Middle frontal gyrus (tissue), 1 donor: ENCODE data around the gene SELENOH.
"Not testable (repeated sequence)": the region's sequence is repeated elsewhere in the genome, so short reads cannot be mapped to it uniquely, and the experiment has no call there.

Experiments used
- DNase-seq: peaks from one replicate; pipeline ENCODE4 v3.0.0-alpha.2; 2015; ENCODE audit warnings: low spot score; ENCODE audit errors: extremely low spot score

Gene SELENOH, protein sequence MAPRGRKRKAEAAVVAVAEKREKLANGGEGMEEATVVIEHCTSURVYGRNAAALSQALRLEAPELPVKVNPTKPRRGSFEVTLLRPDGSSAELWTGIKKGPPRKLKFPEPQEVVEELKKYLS

DNA sequence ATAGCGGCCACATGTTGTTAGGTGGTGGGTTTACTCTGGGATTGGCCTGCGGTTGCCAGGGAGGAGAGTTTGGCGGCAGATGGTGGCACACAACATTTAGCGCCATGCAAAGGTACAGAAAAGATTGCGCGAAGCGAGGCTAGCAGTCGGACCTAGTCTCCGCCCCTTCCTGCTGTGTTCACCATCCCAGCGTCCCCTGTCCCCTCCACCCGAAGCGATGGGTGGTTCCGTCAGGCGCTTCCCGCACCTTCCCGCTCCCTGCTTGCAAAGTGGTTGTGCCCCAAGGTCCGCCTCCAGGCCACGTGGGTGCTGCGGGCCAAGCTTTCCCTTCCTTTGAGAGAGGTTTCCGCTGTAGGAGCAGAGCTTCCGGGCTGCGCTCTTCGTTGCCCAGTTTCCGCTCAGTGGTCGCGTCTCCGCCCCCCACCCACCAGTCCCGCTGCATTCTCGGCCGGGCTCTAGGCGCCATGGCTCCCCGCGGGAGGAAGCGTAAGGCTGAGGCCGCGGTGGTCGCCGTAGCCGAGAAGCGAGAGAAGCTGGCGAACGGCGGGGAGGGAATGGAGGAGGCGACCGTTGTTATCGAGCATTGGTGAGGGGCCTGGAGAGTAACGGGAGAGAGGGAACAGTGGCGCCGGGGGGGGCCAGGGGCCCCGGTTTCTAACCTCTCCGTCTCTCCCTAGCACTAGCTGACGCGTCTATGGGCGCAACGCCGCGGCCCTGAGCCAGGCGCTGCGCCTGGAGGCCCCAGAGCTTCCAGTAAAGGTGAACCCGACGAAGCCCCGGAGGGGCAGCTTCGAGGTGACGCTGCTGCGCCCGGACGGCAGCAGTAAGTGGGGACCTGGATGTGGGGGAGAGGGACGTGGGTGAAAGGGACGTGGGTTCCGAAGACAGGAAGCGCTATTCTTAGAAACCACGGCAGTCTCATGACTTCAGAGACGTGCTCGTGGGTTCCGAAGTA, at the start of gene SELENOH:
TSS of gene SELENOH (plus strand) at position 360 of the 955 bp plus-strand sequence. CDS start at position 465, 105 bp downstream.
- peak; percentile 92 for DNase-seq

DNA sequence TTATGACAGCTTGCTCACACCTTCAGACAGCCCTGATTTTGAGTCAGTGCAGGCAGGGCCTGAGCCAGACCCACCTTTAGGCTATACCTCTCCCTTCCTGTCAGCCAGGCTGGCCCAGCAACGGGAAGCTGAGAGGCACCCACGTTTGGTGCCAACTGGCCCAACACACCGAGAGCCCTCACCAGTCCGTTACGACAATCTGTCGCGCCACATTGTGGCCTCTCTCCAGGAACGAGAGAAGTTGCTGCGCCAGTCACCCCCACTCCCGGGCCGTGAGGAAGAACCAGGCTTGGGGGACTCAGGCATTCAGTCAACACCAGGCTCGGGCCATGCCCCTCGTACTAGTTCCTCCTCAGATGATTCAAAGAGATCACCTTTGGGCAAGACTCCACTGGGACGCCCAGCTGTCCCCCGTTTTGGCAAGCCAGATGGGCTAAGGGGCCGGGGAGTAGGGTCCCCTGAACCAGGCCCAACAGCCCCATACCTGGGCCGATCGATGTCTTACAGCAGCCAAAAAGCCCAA, 42.4 kb upstream of the SELENOH start:
- no peak for DNase-seq

DNA sequence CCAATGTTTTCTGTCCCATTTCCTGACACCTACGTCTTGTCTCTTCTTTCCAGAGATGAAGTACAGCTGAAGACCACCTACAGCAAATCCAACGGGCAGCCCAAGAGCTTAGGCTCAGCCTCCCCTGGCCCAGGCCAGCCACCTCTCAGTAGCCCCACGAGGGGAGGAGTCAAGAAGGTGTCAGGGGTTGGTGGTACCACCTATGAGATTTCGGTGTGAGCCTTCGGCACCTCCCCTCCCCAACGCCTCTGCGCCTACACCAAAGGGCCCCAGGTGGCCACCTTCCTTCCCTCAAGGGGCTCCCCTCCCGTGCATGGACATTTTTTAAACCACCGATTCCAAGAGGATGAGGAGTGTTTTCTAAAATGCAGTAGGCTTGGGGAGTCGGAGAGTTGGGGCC, 41.5 kb upstream of the SELENOH start:
- no peak for DNase-seq

DNA sequence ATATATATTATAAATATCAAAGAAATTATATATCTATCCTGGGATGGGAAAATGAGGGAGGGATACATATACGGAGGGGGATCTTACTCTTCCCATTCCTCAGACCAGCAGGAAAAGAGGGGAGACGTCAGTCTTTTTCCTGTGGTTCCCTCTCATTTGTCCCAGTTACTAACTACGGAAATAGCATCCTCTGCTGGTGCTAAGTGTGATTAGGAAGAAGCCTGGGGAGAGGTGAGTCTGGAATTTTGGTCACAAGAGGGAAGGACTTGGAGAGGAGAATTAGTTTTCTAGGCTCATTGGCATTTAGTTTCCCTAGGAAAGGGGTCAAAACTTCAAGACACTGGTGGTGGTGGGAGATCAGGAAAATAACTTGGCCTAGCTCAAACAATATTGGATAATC, 40.9 kb upstream of the SELENOH start:
- no peak for DNase-seq

DNA sequence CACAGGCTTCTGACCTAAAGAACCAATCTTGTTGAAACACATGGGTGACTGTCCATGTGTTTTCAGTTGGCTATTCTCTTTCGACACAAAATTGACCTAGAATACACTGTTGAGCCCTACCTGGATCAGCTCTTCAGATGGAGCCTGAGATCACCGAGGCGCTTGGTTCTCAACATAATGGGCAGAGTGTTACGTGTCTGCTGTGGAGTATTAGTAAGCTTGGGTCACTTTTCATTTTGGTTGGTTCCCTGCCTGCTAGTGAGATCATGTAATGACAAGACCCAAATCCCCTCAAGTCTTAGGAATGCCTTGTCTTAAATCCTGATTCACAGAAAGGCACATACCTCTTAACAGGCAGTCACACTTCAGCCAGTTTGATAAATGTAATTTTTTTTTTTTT, 38.0 kb upstream of the SELENOH start:
- no peak for DNase-seq

DNA sequence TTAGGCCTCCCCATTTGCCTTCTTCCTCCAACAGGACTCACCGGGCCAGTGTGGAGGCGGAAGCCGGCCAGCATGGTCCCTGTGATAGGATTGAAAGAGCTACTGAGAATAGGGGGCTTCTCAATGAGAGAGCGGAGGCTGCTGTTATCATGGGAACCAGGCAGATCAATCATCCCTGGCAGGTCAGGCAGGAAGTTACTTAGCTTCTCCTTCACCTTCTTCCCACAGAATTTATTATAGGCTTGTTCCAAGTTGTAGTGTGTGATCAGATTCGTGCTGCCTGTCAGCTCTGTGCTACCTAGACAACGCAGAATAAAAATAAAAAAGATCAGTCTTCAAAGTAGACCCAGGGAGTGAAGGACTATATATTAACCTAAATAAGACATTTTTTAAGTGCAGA, 36.4 kb upstream of the SELENOH start:
- no peak for DNase-seq

DNA sequence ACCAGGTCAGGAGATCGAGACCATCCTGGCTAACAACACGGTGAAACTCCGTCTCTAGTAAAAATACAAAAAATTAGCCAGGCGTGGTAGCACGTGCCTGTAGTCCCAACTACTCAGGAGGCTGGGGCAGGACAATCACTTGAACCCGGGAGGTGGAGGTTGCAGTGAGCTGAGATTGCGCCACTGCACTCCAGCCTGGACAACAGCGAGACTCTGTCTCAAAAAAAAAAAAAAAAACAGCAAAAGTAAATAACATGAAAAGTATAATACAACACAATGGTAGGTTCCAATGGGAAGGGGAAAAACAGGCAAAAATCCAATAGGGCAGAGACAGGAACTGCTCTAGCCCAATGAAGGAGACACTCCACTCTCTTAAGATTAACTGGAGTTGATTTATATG, 35.9 kb upstream of the SELENOH start:
- not testable (repeated sequence) for DNase-seq

DNA sequence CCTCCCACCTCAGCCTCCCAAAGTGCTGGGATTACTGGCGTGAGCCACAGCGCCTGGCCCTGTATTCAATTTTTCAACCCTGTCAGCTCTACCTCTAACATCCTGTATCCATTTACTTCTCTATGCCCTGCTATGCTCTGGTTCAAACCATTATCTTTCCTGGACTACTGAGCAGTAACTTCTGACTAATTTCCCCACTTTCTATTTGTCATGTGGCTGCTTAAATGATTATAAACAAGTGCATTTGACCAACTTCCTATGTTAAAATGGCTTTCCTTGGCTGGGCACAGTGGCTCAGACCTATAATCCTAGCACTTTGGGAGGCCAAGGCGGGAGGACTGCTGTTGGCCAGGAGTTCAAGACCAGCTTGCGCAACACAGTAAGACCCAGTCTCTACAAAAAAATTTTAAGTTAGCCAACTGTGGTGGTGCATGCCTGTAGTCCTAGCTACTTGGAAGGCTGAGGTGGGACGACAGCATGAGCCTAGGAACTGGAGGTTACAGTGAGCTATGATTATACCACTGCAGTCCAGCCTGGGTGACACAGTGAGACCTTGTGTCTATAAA, 31.4 kb upstream of the SELENOH start:
- no peak for DNase-seq

DNA sequence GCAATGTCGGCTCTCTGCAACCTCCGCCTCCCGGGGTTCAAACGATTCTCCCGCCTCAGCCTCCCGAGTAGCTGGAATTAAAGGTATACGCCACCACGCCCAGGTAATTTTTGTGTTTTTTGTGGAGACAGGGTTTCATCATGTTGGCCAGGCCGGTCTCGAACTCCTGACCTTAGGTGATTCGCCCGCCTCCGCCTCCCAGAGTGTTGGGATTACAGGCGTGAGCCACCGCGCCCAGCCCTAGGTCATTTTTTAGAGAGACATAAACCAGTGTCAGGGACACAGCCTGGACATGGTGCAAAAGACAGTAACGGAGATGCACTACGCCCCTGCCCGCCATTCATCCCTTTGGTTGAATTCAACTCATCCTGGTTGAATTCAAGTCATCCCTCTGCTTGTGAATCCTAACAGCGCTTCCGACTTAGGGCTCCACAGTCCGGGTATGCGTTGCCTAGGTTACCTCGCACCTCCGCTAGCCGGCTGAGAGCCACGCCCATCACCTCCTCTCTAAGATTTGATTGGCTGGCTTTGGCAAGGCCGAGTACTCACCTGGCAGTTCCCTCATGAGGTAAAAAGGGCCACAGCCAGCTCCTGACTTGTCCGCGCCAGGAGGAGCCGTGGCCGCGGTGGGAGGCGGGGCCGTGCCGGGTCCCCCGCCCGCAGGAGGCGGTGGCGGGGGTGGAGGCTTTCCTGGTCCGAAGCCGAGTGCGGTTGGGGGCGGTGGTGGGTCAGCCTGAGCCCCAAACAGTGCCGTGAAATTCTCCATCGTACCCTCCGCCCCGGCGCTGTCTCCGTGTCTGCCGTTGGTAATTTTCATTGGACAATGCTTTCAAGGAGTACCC, 29.7 kb upstream of the SELENOH start, which contains the start of gene MED19:
TSS of gene MED19 (minus strand) at position 802 of the 842 bp plus-strand sequence. CDS start at position 766, 36 bp downstream.
- DNase-seq = peak; percentile 18

DNA sequence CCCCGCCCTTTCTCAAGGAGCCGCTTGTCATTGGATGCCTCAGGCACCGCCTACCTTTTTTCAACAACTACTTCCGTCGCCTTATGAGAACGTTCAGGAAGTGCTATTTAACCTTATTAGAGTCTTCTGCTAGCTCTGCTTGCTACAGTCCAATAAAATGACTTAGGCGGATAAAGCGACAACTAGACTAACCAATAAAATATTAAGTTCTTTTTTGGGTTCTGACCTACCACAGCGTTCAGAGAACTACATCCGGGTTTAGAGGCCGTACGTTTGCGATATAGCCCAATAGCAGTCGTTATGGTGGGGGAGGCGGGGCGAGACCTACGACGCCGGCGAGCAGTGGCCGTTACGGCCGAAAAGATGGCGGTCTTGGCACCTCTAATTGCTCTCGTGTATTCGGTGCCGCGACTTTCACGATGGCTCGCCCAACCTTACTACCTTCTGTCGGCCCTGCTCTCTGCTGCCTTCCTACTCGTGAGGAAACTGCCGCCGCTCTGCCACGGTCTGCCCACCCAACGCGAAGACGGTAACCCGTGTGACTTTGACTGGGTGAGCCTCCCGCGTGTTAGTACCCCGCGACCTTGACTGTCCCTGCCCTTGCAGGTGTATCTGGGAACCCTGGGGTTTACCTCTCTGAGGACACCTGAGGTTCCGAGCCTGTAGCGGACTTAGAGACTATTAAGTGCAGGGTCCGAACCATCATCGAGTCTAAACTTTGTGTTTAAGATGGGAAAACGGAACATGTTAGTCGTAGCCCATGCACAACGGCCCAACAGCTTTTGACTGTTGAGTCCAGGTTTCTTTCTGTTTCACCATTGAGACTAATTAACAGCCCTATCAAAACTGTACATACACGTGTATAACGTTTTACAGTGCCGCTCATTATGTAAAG, 28.8 kb upstream of the SELENOH start, which contains the start of gene TMX2:
TSS of gene TMX2 (plus strand) at position 338 of the 895 bp plus-strand sequence. CDS start at position 364, 26 bp downstream.
- peak; percentile 96 for DNase-seq

DNA sequence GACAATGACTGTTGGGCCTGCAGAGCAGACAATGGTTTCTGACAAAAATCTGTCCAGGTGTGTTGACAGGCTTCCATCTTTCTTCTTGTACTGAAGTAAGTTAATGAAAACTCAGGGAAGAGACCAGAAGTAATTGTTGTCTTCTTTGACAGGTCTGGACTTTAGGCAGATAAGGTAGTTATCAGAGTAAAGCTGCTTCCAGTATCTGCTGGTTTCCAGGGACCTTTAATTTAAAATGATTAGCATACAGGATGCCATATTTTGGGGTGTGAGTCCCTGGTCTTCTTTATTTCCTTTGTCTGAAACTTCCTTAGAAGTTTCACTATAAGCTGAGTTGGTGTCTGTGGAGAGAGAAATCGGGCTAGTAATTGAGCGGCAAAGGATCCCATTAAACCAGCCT, 27.5 kb upstream of the SELENOH start:
- DNase-seq = no peak

DNA sequence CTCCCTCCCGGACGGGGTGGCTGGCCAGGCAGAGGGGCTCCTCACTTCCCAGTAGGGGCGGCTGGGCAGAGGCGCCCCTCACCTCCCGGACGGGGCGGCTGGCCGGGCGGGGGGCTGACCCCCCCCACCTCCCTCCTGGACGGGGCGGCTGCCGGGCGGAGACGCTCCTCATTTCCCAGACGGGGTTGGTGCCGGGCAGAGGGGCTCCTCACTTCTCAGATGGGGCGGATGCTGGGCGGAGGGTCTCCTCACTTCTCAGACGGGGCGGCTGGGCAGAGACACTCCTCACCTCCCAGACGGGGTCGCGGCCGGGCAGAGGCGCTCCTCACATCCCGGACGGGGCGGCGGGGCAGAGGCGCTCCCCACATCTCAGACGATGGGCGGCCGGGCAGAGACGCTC, 24.6 kb upstream of the SELENOH start:
- not testable (repeated sequence) for DNase-seq

DNA sequence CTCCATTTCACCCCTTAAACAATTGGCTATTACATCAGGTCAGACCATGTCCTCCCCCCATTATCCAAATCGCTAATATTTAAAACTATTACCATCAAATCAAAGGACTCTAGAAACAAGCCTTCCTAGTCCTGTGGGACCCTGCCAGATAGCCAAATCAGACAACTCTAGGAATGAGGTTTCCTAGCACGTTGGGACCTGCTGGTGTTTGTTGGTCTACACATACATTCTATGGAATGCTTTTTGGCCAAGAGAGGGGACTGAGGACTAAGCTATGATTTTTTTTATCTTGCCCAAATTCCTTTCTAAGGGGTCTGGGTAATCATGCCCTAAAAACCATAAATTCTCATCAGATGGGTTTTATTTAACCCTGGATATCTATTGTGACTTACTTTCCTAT, 14.1 kb upstream of the SELENOH start:
- DNase-seq = no peak

DNA sequence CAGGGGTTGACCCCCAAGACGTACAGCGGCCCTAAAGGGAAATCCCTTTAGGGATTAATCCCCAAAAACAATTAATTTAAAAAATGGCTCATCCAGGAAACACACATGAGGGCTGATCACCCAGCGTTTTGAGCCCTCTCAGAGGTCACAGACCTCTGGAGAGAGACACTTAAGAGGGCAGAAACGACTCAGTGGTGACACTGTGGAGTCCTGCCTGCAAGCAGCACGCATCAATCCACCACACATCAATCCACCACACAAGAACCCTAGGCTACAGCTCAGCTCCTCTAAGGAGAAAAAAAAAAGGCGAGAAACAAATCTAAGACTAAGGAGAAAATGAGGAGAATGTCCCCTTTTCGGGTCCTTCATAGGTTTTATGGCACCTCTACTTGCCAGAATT, 12.5 kb upstream of the SELENOH start:
- DNase-seq = no peak

DNA sequence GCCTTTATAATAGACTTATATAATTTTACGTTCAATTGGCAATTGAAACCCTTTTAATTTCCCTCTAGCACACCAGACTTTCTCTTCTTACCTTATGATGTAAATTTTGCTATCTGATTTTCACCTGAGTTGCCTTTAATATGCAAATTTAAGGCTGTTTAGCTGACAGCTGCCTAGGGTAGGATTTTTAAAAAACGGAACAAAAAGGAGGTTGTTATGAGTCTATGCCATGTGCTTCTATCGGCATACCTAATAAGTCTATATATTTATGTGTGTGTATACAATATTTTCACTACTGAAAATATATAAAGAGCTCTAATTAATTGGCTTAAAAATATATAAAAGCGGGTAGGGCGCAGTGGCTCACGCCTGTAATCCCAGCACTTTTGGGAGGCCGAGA, 11.8 kb upstream of the SELENOH start:
- no peak for DNase-seq

DNA sequence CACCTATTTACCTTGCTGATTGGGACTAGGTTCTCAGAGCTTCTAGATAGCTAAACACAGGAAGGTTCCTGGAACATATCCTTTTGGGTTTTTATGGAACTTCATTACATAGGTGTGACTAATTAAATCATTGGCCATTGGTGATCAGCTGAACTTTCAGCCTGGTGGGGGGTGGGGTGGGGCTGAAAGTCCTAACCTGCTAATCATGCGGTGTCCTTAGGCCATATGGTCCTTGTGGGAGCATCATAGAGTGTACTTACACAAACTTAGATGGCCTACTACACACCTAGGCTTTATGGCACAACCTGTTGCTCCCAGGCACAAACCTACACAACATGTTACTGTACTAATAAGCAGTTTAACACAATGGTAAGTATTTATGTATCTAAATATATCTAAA, 8.6 kb upstream of the SELENOH start:
- DNase-seq = no peak

DNA sequence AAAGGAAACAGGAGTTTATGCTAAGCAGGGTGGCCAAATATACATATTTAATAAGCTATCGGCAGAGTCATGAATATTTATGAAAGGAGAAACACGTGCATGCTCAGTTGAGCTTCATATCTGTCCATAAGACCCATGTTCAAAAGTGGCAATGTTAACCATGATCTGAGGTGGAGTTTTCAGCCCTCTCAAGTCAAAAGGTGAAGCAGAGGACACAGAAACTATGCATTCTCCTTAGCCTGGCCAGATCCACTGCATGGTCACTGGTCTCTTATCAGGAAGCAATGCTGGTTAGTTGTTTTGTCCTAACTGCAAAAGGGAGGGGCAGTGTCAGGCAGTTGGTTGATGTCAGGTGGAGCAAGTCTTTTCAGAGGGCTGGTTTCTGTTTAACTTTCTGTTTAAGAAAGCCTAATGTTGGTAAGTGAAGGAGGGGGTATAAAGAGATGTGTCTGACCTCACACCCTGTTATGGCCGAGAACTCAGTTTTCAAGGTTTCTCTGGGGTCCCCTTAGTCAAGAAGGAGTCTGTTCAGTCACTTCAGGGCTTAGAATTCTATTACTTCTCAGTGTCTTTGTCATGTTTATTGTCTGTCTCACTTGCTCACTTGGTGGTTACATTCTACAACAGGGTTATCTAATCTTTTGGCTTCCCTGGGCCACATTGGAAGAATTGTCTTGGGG, 5.5 kb upstream of the SELENOH start:
- DNase-seq = no peak

DNA sequence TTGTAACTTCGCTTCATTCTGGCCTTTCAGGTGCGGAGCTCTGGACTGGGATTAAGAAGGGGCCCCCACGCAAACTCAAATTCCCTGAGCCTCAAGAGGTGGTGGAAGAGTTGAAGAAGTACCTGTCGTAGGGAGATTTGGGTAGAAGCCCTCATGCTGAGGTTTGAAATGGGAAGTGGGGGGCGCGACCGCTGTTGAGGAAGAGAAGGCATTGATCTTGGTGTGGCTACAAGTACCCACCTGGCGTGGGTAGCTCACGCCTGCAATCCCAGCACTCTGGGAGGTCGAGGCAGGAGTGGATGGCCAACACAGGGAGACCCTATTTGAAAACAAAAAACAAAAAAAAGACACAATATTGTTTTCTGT, 779 bp downstream of the SELENOH start:
- DNase-seq = no peak

DNA sequence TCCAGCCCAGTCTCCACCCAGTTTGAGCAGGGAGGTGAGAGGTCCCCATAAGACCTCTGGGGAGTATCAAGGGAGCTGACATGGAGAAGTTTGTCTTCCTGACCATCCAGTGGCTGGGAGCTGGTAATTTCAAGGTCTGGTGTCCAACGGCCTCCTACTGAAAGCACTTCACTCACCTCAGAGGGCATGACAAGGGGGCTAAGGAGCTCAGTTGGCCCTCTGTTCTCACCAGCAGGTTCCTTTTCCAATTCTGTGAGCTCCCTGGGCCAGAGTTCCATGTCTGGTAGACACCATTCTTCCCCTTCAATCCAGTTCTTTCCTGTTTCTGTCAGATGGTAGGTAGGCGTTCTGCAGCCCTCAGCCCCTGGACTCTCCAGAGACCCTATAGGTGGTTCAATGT, 3.1 kb downstream of the SELENOH start:
- no peak for DNase-seq

DNA sequence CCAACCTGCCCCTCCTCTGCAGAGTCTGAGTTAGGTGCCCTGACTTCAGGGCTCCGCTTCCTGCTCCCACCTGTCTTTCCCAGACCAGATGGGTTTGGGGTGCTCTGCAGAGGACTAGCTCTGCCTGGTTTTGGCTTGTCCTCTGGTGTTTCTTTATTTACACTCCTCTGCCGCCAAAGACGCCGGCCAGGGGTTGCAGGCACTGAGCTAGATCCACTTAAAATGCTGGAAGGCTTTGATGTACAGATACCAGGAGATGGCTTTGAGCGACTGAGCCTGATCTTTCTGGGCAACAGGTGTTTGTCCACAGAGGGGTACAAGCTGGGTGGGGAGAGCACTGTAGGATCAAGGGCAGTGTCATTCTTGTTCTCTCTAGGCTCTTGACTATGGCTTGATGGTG, 3.9 kb downstream of the SELENOH start:
- no peak for DNase-seq
